Central memory CD8-positive, alpha-beta T cell (primary cell): ENCODE data around the gene FLOT2.
A peak's percentile ranks its signal among the peaks of the same experiment; 100 is the strongest.
"Not testable (repeated sequence)": the region's sequence is repeated elsewhere in the genome, so short reads cannot be mapped to it uniquely, and the experiment has no call there.

Experiments used
- ATAC-seq: fragments of 150-1000 bp; cut with Tn5 transposase; replicated peaks from 2 replicates; pipeline ENCODE4 v1.10.0; 2022; ENCODE audit warnings: mild to moderate bottlenecking, moderate FRiP score, moderate number of reproducible peaks; ENCODE audit not compliant: poor library complexity, severe bottlenecking; ENCODE audit errors: extremely low read depth
- DNase-seq, 2 donors: peaks; one replicate each; pipeline ENCODE4 v3.0.0; 2021; ENCODE audit warnings: low spot score in 2 of 2
- H3K27ac Mint-ChIP-seq: one replicate; pipeline ENCODE4 v1.8.0; 2022; ENCODE audit warnings: low read depth, mild to moderate bottlenecking, moderate library complexity, mixed read lengths
- H3K27me3 Mint-ChIP-seq: one replicate; pipeline ENCODE4 v1.8.0; 2022; ENCODE audit warnings: mixed read lengths
- H3K36me3 Mint-ChIP-seq: one replicate; pipeline ENCODE4 v1.8.0; 2022; ENCODE audit warnings: mild to moderate bottlenecking, moderate library complexity, mixed read lengths; ENCODE audit not compliant: insufficient read depth
- H3K4me1 Mint-ChIP-seq: one replicate; pipeline ENCODE4 v1.8.0; 2022; ENCODE audit warnings: mixed read lengths
- H3K4me3 Mint-ChIP-seq: one replicate; pipeline ENCODE4 v1.8.0; 2022; ENCODE audit warnings: mild to moderate bottlenecking, moderate library complexity, mixed read lengths
- H3K9me3 Mint-ChIP-seq: one replicate; pipeline ENCODE4 v1.8.0; 2022; ENCODE audit warnings: mixed read lengths

Gene FLOT2

GRCh38 chr17:28934508-28934907 lies 37.0 kb upstream of the FLOT2 start:
- peaks cover 14% of the 10 kb centered on the region for H3K36me3 Mint-ChIP-seq

GRCh38 chr17:28929787-28930186 lies 32.3 kb upstream of the FLOT2 start:
- no peak overlapping the region for H3K4me3 Mint-ChIP-seq
- peaks cover 22% of the 10 kb centered on the region for H3K36me3 Mint-ChIP-seq

More at GRCh38 chr17:28934508-28934907, 37.0 kb upstream of the FLOT2 start:
- DNase-seq, H3K27me3 Mint-ChIP-seq, ATAC-seq, H3K4me3 Mint-ChIP-seq, H3K9me3 Mint-ChIP-seq: not testable (repeated sequence)
- peak overlapping the region; percentile 61 for H3K27ac Mint-ChIP-seq
- peaks cover 53% of the 10 kb centered on the region for H3K4me1 Mint-ChIP-seq

GRCh38 chr17:28928061-28928460 lies 30.5 kb upstream of the FLOT2 start:
- DNase-seq (no peak), ATAC-seq (no peak)
- H3K4me3 Mint-ChIP-seq = no peak overlapping the region
- H3K36me3 Mint-ChIP-seq = peaks cover 32% of the 10 kb centered on the region
- H3K27ac Mint-ChIP-seq = peak overlapping the region; percentile 38
- H3K27me3 Mint-ChIP-seq = no peaks in the 10 kb centered on the region
- no peaks in the 10 kb centered on the region for H3K9me3 Mint-ChIP-seq
- peaks cover 60% of the 10 kb centered on the region for H3K4me1 Mint-ChIP-seq

More at GRCh38 chr17:28929787-28930186, 32.3 kb upstream of the FLOT2 start:
- no peaks in the 10 kb centered on the region for H3K9me3 Mint-ChIP-seq
- peak overlapping the region; percentile 82 for H3K27ac Mint-ChIP-seq
- ATAC-seq (no peak), DNase-seq (no peak)
- no peaks in the 10 kb centered on the region for H3K27me3 Mint-ChIP-seq
- H3K4me1 Mint-ChIP-seq = peaks cover 60% of the 10 kb centered on the region

- H3K4me3 Mint-ChIP-seq = peak overlapping the region; percentile 62
- peak overlapping the region; percentile 92 for H3K27ac Mint-ChIP-seq
- no peaks in the 10 kb centered on the region for H3K27me3 Mint-ChIP-seq
- ATAC-seq (no peak), DNase-seq (no peak)
- peaks cover 40% of the 10 kb centered on the region for H3K36me3 Mint-ChIP-seq
- peaks cover 60% of the 10 kb centered on the region for H3K4me1 Mint-ChIP-seq
- no peaks in the 10 kb centered on the region for H3K9me3 Mint-ChIP-seq
These were observed 29.3 kb upstream of the FLOT2 start for GRCh38 chr17:28926786-28927185.

- Mint-ChIP-seq H3K27me3 (no peaks in the 10 kb centered on the region), H3K36me3 (peaks cover 41% of the 10 kb centered on the region), H3K4me1 (peaks cover 60% of the 10 kb centered on the region), H3K27ac (peak overlapping the region; percentile 92), H3K9me3 (no peaks in the 10 kb centered on the region), H3K4me3 (peak overlapping the region; percentile 62)
- DNase-seq (no peak), ATAC-seq (no peak)
These were observed 28.8 kb upstream of the FLOT2 start for GRCh38 chr17:28926366-28926765.

- peak overlapping the region; percentile 62 for H3K4me3 Mint-ChIP-seq
- peak; percentile 96 for ATAC-seq
- no peaks in the 10 kb centered on the region for H3K27me3 Mint-ChIP-seq
- peak overlapping the region; percentile 92 for H3K27ac Mint-ChIP-seq
- H3K9me3 Mint-ChIP-seq = no peaks in the 10 kb centered on the region
- H3K36me3 Mint-ChIP-seq = peaks cover 45% of the 10 kb centered on the region
- peaks cover 60% of the 10 kb centered on the region for H3K4me1 Mint-ChIP-seq
- peak in 1 of 2 donors; percentile 64 for DNase-seq
These were observed 28.4 kb upstream of the FLOT2 start for GRCh38 chr17:28925912-28926365.

GRCh38 chr17:28920201-28920600 lies 22.7 kb upstream of the FLOT2 start:
- H3K27ac Mint-ChIP-seq = peak overlapping the region; percentile 23
- H3K4me1 Mint-ChIP-seq = peaks cover 24% of the 10 kb centered on the region

GRCh38 chr17:28918295-28918694 lies 20.8 kb upstream of the FLOT2 start:
- DNase-seq (no peak), ATAC-seq (no peak)
- Mint-ChIP-seq H3K4me1 (peaks cover 13% of the 10 kb centered on the region), H3K27ac (no peak overlapping the region), H3K36me3 (peaks cover 81% of the 10 kb centered on the region), H3K4me3 (no peak overlapping the region), H3K9me3 (no peaks in the 10 kb centered on the region), H3K27me3 (no peaks in the 10 kb centered on the region)

More at GRCh38 chr17:28920201-28920600, 22.7 kb upstream of the FLOT2 start:
- H3K9me3 Mint-ChIP-seq = no peaks in the 10 kb centered on the region
- ATAC-seq (no peak), DNase-seq (no peak)
- H3K36me3 Mint-ChIP-seq = peaks cover 79% of the 10 kb centered on the region
- no peak overlapping the region for H3K4me3 Mint-ChIP-seq
- no peaks in the 10 kb centered on the region for H3K27me3 Mint-ChIP-seq

- ATAC-seq (no peak), DNase-seq (no peak)
- Mint-ChIP-seq H3K4me1 (peaks cover 13% of the 10 kb centered on the region), H3K36me3 (peaks cover 81% of the 10 kb centered on the region), H3K27me3 (no peaks in the 10 kb centered on the region), H3K9me3 (no peaks in the 10 kb centered on the region), H3K4me3 (no peak overlapping the region), H3K27ac (no peak overlapping the region)
These were observed 19.9 kb upstream of the FLOT2 start for GRCh38 chr17:28917465-28917864.

GRCh38 chr17:28917029-28917428 lies 19.5 kb upstream of the FLOT2 start:
- peaks cover 13% of the 10 kb centered on the region for H3K4me1 Mint-ChIP-seq
- no peak overlapping the region for H3K4me3 Mint-ChIP-seq
- H3K27ac Mint-ChIP-seq = no peak overlapping the region
- no peaks in the 10 kb centered on the region for H3K27me3 Mint-ChIP-seq
- peaks cover 79% of the 10 kb centered on the region for H3K36me3 Mint-ChIP-seq
- no peaks in the 10 kb centered on the region for H3K9me3 Mint-ChIP-seq
- DNase-seq = no peak
- no peak for ATAC-seq

GRCh38 chr17:28916302-28916934 lies 18.9 kb upstream of the FLOT2 start:
- no peaks in the 10 kb centered on the region for H3K9me3 Mint-ChIP-seq
- DNase-seq (peak in 1 of 2 donors; percentile 19), ATAC-seq (peak; percentile 77)
- H3K4me1 Mint-ChIP-seq = peaks cover 13% of the 10 kb centered on the region
- H3K36me3 Mint-ChIP-seq = peaks cover 80% of the 10 kb centered on the region
- H3K27me3 Mint-ChIP-seq = no peaks in the 10 kb centered on the region
- H3K4me3 Mint-ChIP-seq = no peak overlapping the region
- peak overlapping the region; percentile 50 for H3K27ac Mint-ChIP-seq

GRCh38 chr17:28912938-28913333 lies 15.4 kb upstream of the FLOT2 start:
- DNase-seq (no peak), ATAC-seq (no peak)
- peaks cover 80% of the 10 kb centered on the region for H3K36me3 Mint-ChIP-seq
- no peak overlapping the region for H3K4me3 Mint-ChIP-seq
- no peaks in the 10 kb centered on the region for H3K27me3 Mint-ChIP-seq
- H3K9me3 Mint-ChIP-seq = no peaks in the 10 kb centered on the region
- peaks cover 13% of the 10 kb centered on the region for H3K4me1 Mint-ChIP-seq
- H3K27ac Mint-ChIP-seq = no peak overlapping the region

GRCh38 chr17:28912281-28912937 lies 14.9 kb upstream of the FLOT2 start:
- no peak for DNase-seq
- ATAC-seq = no peak
- peaks cover 13% of the 10 kb centered on the region for H3K4me1 Mint-ChIP-seq

More at GRCh38 chr17:28912281-28912937, 14.9 kb upstream of the FLOT2 start:
- H3K27me3 Mint-ChIP-seq = no peaks in the 10 kb centered on the region
- no peaks in the 10 kb centered on the region for H3K9me3 Mint-ChIP-seq
- H3K4me3 Mint-ChIP-seq = no peak overlapping the region
- H3K27ac Mint-ChIP-seq = no peak overlapping the region
- H3K36me3 Mint-ChIP-seq = peaks cover 80% of the 10 kb centered on the region
